SU-DHL-6 (cell line): ENCODE data around the gene TSPAN16.

ENCODE experiments used
- H2AFZ ChIP-seq: fragments of 200-600 bp; sonication (generic); 2 replicates; pipeline ENCODE4 v1.6.1; 2014; ENCODE audit warnings: low read depth, mild to moderate bottlenecking, moderate library complexity, mixed read lengths, antibody characterized with exemption, low read length; ENCODE audit not compliant: severe bottlenecking
- H3F3A ChIP-seq: fragments of 200-600 bp; shearing (Covaris generic); 2 replicates; pipeline ENCODE4 v1.6.0; 2016; ENCODE audit warnings: antibody characterized with exemption, mild to moderate bottlenecking; ENCODE audit not compliant: insufficient read depth
- H3K27ac ChIP-seq: fragments of 200-600 bp; sonication (generic); 2 replicates; pipeline ENCODE4 v1.5.1; 2016; ENCODE audit warnings: low read depth, mild to moderate bottlenecking, low read length, moderate library complexity, mixed read lengths
- H3K27me3 ChIP-seq: fragments of 200-600 bp; sonication (generic), shearing (Covaris generic); 2 replicates; pipeline ENCODE4 v1.6.0; 2014; ENCODE audit warnings: mild to moderate bottlenecking, low read length
- H3K36me3 ChIP-seq: fragments of 200-600 bp; sonication (generic); 2 replicates; pipeline ENCODE4 v1.6.1; 2014; ENCODE audit warnings: mild to moderate bottlenecking, low read length, mixed read lengths
- H3K4me2 ChIP-seq: fragments of 300-600, 200-600 bp; shearing (Covaris generic), sonication (generic); 2 replicates; pipeline ENCODE4 v1.6.0; 2014; ENCODE audit warnings: low read length, low read depth, mild to moderate bottlenecking; ENCODE audit not compliant: poor library complexity, severe bottlenecking
- H3K4me3 ChIP-seq: fragments of 200-600 bp; sonication (generic); 2 replicates; pipeline ENCODE4 v1.5.1; 2014; ENCODE audit warnings: antibody characterized with exemption, low read length, mild to moderate bottlenecking, mixed read lengths; ENCODE audit not compliant: insufficient read depth, poor library complexity, severe bottlenecking
- H3K79me2 ChIP-seq: fragments of 200-600 bp; sonication (generic); 2 replicates; pipeline ENCODE4 v1.6.1; 2014; ENCODE audit warnings: mild to moderate bottlenecking, low read length, moderate library complexity; ENCODE audit not compliant: insufficient read depth
- H3K9ac ChIP-seq: fragments of 200-600 bp; sonication (generic); 2 replicates; pipeline ENCODE4 v1.7.0; 2014; ENCODE audit warnings: mild to moderate bottlenecking, low read length
- H3K9me2 ChIP-seq: fragments of 200-600 bp; sonication (generic); replicated peaks from 2 replicates; pipeline ENCODE4 v1.6.1; 2014; ENCODE audit warnings: low read length; ENCODE audit not compliant: insufficient read depth
- H3K9me3 ChIP-seq: fragments of 200-600 bp; sonication (generic); 2 replicates; pipeline ENCODE4 v1.6.1; 2014; ENCODE audit warnings: low read length, mixed read lengths; ENCODE audit not compliant: insufficient read depth
- H4K20me1 ChIP-seq: fragments of 200-600 bp; sonication (generic); 2 replicates; pipeline ENCODE4 v1.6.1; 2014; ENCODE audit warnings: low read depth, mild to moderate bottlenecking, antibody characterized with exemption, low read length, moderate library complexity, mixed read lengths
- CTCF ChIP-seq: fragments of 200-600 bp; sonication (generic); IDR thresholded peaks from one replicate; pipeline ENCODE4 v1.5.1; 2017; ENCODE audit warnings: antibody characterized with exemption, mild to moderate bottlenecking, low read length, moderate library complexity; ENCODE audit not compliant: insufficient read depth, poor library complexity, severe bottlenecking
- EZH2phosphoT487 ChIP-seq: fragments of 200-600 bp; sonication (generic), shearing (Covaris generic); conservative IDR thresholded peaks from 2 replicates; pipeline ENCODE4 v1.6.1; 2018; ENCODE audit warnings: mild to moderate bottlenecking, antibody characterized with exemption, low read length, moderate library complexity, mixed read lengths

Gene TSPAN16

GRCh38 chr19:11261431-11261970 lies 34.5 kb upstream of the TSPAN16 start:
- peak overlapping the region; percentile 84 for H3K4me3 ChIP-seq
- H3K9ac ChIP-seq, result peak overlapping the region; percentile 64
- no peak for TF ChIP-seq EZH2phosphoT487
- H3F3A ChIP-seq, result no peaks in the 10 kb centered on the region
- no peak overlapping the region for H3K27ac ChIP-seq
- no peaks in the 10 kb centered on the region for H3K36me3 ChIP-seq
- no peaks in the 10 kb centered on the region for H3K79me2 ChIP-seq
- no peak overlapping the region for H2AFZ ChIP-seq
- no peaks in the 10 kb centered on the region for H3K27me3 ChIP-seq
- no peaks in the 10 kb centered on the region for H3K9me2 ChIP-seq
- no peaks in the 10 kb centered on the region for H4K20me1 ChIP-seq
- H3K4me2 ChIP-seq, result peak overlapping the region; percentile 86
- no peaks in the 10 kb centered on the region for H3K9me3 ChIP-seq

GRCh38 chr19:11261971-11262839 lies 33.8 kb upstream of the TSPAN16 start, which contains the start of gene DOCK6:
Gene DOCK6 (minus strand): TSS chr19:11262524. CDS start chr19:11262440, 84 bp downstream.
- Histone ChIP-seq H3F3A (no peaks in the 10 kb centered on the region), H3K4me3 (peak within 1 kb of the TSS; percentile 84), H3K27ac (no peak within 1 kb of the TSS), H4K20me1 (no peaks in the 10 kb centered on the region), H3K36me3 (no peaks in the 10 kb centered on the region), H3K4me2 (peak within 1 kb of the TSS; percentile 86), H3K79me2 (no peaks in the 10 kb centered on the region), H2AFZ (peak within 1 kb of the TSS; percentile 96), H3K27me3 (no peaks in the 10 kb centered on the region), H3K9ac (peak within 1 kb of the TSS; percentile 64), H3K9me2 (no peaks in the 10 kb centered on the region), H3K9me3 (no peaks in the 10 kb centered on the region)
- TF ChIP-seq EZH2phosphoT487, result no peak
- TF ChIP-seq CTCF, result peak; percentile 66

- H3K36me3 ChIP-seq, result no peaks in the 10 kb centered on the region
- no peak overlapping the region for H3K4me3 ChIP-seq
- no peaks in the 10 kb centered on the region for H4K20me1 ChIP-seq
- no peak overlapping the region for H3K4me2 ChIP-seq
- no peak overlapping the region for H3K9ac ChIP-seq
- no peaks in the 10 kb centered on the region for H3K27me3 ChIP-seq
- H3K9me2 ChIP-seq, result no peaks in the 10 kb centered on the region
- H2AFZ ChIP-seq, result no peak overlapping the region
- H3K9me3 ChIP-seq, result no peaks in the 10 kb centered on the region
- H3F3A ChIP-seq, result no peaks in the 10 kb centered on the region
- no peak for TF ChIP-seq CTCF
- TF ChIP-seq EZH2phosphoT487, result no peak
- no peaks in the 10 kb centered on the region for H3K79me2 ChIP-seq
- no peak overlapping the region for H3K27ac ChIP-seq
Measured at GRCh38 chr19:11263726-11264125, 32.2 kb upstream of the TSPAN16 start.
